Measurements from ENCODE around the gene UQCR10. TPM values are rescaled to one million over a fixed set of nuclear protein-coding genes. Genes with fewer than 3 reads are reported as not detected.

UQCR10 gene
- total RNA-seq, 1 experiment from 2014 or later: 119 TPM

DNA sequence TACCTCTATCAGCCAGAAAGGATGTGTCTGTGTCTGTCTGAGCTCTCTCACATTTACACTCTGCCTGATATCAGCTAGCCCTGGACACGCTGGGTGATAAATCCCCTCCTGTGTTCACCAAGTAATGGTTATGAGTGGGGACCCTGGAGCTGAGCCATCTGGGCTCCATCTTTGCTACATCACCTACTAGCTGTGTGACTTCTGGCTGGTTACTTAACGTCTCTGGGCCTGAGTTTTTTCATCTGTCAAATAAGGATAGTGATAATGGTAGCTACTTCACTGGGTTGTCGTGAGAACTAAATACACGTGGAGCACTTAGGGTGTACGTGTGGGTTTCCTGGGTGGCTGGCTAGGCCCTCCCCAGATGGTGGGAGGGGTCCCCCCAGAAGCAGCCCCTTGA, 22.9 kb downstream of the UQCR10 start:
- no peaks in the 10 kb centered on the region for H3K9me2 ChIP-seq (ENCODE audit: insufficient read depth)
- H3K4me1 ChIP-seq (ENCODE audit: control insufficient read depth in 1 of 2, insufficient read depth in 2 of 2, low read length in 2 of 2): no peaks in the 10 kb centered on the region
- TF ChIP-seq, protein P1, sequence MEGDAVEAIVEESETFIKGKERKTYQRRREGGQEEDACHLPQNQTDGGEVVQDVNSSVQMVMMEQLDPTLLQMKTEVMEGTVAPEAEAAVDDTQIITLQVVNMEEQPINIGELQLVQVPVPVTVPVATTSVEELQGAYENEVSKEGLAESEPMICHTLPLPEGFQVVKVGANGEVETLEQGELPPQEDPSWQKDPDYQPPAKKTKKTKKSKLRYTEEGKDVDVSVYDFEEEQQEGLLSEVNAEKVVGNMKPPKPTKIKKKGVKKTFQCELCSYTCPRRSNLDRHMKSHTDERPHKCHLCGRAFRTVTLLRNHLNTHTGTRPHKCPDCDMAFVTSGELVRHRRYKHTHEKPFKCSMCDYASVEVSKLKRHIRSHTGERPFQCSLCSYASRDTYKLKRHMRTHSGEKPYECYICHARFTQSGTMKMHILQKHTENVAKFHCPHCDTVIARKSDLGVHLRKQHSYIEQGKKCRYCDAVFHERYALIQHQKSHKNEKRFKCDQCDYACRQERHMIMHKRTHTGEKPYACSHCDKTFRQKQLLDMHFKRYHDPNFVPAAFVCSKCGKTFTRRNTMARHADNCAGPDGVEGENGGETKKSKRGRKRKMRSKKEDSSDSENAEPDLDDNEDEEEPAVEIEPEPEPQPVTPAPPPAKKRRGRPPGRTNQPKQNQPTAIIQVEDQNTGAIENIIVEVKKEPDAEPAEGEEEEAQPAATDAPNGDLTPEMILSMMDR (IDR thresholded peaks at IDR 0.05 in 2 of 3, conservative IDR thresholded peaks at IDR 0.05 in 1 of 3; ENCODE audit: borderline replicate concordance in 1 of 3, insufficient read depth in 1 of 3, low read depth in 2 of 3, low read length in 2 of 3): no peak
- TF ChIP-seq, protein P2, sequence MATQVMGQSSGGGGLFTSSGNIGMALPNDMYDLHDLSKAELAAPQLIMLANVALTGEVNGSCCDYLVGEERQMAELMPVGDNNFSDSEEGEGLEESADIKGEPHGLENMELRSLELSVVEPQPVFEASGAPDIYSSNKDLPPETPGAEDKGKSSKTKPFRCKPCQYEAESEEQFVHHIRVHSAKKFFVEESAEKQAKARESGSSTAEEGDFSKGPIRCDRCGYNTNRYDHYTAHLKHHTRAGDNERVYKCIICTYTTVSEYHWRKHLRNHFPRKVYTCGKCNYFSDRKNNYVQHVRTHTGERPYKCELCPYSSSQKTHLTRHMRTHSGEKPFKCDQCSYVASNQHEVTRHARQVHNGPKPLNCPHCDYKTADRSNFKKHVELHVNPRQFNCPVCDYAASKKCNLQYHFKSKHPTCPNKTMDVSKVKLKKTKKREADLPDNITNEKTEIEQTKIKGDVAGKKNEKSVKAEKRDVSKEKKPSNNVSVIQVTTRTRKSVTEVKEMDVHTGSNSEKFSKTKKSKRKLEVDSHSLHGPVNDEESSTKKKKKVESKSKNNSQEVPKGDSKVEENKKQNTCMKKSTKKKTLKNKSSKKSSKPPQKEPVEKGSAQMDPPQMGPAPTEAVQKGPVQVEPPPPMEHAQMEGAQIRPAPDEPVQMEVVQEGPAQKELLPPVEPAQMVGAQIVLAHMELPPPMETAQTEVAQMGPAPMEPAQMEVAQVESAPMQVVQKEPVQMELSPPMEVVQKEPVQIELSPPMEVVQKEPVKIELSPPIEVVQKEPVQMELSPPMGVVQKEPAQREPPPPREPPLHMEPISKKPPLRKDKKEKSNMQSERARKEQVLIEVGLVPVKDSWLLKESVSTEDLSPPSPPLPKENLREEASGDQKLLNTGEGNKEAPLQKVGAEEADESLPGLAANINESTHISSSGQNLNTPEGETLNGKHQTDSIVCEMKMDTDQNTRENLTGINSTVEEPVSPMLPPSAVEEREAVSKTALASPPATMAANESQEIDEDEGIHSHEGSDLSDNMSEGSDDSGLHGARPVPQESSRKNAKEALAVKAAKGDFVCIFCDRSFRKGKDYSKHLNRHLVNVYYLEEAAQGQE (IDR thresholded peaks at IDR 0.05; ENCODE audit: low read depth): no peak
- TF ChIP-seq CBX3 (IDR thresholded peaks at IDR 0.05; ENCODE audit: low read depth) (no peak), FOSL1 (IDR thresholded peaks at IDR 0.05; ENCODE audit: low read depth) (no peak), CEBPB (IDR thresholded peaks at IDR 0.05; ENCODE audit: low read depth) (no peak), SRF (IDR thresholded peaks at IDR 0.05; ENCODE audit: low read depth) (no peak), ZFX (IDR thresholded peaks at IDR 0.05) (no peak), EZH2phosphoT487 (IDR thresholded peaks at IDR 0.05; ENCODE audit: borderline replicate concordance) (no peak), POLR2A (IDR thresholded peaks at IDR 0.05; ENCODE audit: borderline replicate concordance, extremely low read depth, insufficient read depth, insufficient read length) (no peak), SIN3A (IDR thresholded peaks at IDR 0.05; ENCODE audit: low read depth) (no peak), EZH2 (IDR thresholded peaks at IDR 0.05) (no peak), ZNF274 (IDR thresholded peaks at IDR 0.05; ENCODE audit: low read depth, low read length) (no peak), TCF7L2 (IDR thresholded peaks at IDR 0.05; ENCODE audit: borderline replicate concordance, extremely low read depth, insufficient read depth, insufficient read length) (no peak), SP1 (IDR thresholded peaks at IDR 0.05; ENCODE audit: low read depth) (no peak), RAD21 (IDR thresholded peaks at IDR 0.05; ENCODE audit: low read depth) (no peak), POLR2AphosphoS5 (IDR thresholded peaks at IDR 0.05; ENCODE audit: low read depth, low read length) (no peak), JUND (IDR thresholded peaks at IDR 0.05) (no peak)
- TF ChIP-seq, protein P3, sequence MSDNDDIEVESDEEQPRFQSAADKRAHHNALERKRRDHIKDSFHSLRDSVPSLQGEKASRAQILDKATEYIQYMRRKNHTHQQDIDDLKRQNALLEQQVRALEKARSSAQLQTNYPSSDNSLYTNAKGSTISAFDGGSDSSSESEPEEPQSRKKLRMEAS (IDR thresholded peaks at IDR 0.05): no peak
- TF ChIP-seq, protein P4, sequence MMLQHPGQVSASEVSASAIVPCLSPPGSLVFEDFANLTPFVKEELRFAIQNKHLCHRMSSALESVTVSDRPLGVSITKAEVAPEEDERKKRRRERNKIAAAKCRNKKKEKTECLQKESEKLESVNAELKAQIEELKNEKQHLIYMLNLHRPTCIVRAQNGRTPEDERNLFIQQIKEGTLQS (IDR thresholded peaks at IDR 0.05): no peak
- BruUV-seq (replicated peaks): no TSS peak
- no peaks in the 10 kb centered on the region for H3K79me2 ChIP-seq (ENCODE audit: insufficient read depth, low read length)
- no peak overlapping the region for H2AFZ ChIP-seq (ENCODE audit: low read depth, low read length, poor library complexity, severe bottlenecking)
- peaks cover 13 to 27% of the 10 kb centered on the region in 2 experiments; a peak in 3 of 4 replicates for H3K36me3 ChIP-seq (ENCODE audit: control insufficient read depth in 1 of 2, insufficient read depth in 2 of 2, low read length in 2 of 2)
- ATAC-seq (no peak), DNase-seq (ENCODE audit: low read depth, low spot score) (no peak)
- no peak overlapping the region for H3K4me2 ChIP-seq (ENCODE audit: low read length)
- no peak overlapping the region for H3K27ac ChIP-seq (ENCODE audit: low read depth, low read length)
- ChIA-PET POLR2A (no interaction called here), RAD21 (ENCODE audit: low non-redundant PET in 1 of 2, low total read pairs in 2 of 2, uncharacterized antibody in 2 of 2, unreplicated experiment in 2 of 2) (no interaction called here), CTCF (interaction anchor here (1.0 kb wide), 1 partner anchor 215 kb away, joined by 3 read pairs; no protein-coding TSS in a partner anchor)
- no peaks in the 10 kb centered on the region for H3K27me3 ChIP-seq (ENCODE audit: insufficient read depth, low read length)
- intact Hi-C loops (cut with micrococcal nuclease): no loop called here
- no peak overlapping the region for H3K4me3 ChIP-seq (replicated peaks in 1 of 2; ENCODE audit: low read depth in 1 of 2, low read length in 2 of 2)
- H3K9ac ChIP-seq (ENCODE audit: low read length): no peak overlapping the region
- H3K9me3 ChIP-seq (ENCODE audit: control insufficient read depth in 1 of 2, insufficient read depth in 1 of 2, low read depth in 1 of 2, low read length in 2 of 2): no peaks in the 10 kb centered on the region
- no peaks in the 10 kb centered on the region for H4K20me1 ChIP-seq (ENCODE audit: insufficient read depth)

Data from HCT116 (cell line).